HEK293 (cell line): ENCODE data around the gene TUBG2.

ENCODE experiments used
- BCL11B ChIP-seq: fragments of 450-650 bp; formaldehyde crosslinking; IDR thresholded peaks from 2 replicates; pipeline ENCODE4 v1.5.1; 2016; ENCODE audit warnings: low read depth, missing biosample characterization, missing genetic modification characterization
- CTCF ChIP-seq: fragments of 450-650 bp; formaldehyde crosslinking; IDR thresholded peaks from 2 replicates; pipeline ENCODE4 v1.5.1; 2016; ENCODE audit warnings: missing biosample characterization, missing genetic modification characterization
- EGR2 ChIP-seq: fragments of 450-650 bp; formaldehyde crosslinking; IDR thresholded peaks from 2 replicates; pipeline ENCODE4 v1.5.1; 2016; ENCODE audit warnings: low read depth, missing biosample characterization, missing genetic modification characterization
- ELK4 ChIP-seq: IDR thresholded peaks from 2 replicates; pipeline ENCODE4 v1.6.1; 2011; ENCODE audit warnings: mild to moderate bottlenecking, low read depth, low read length, borderline replicate concordance
- FEZF1 ChIP-seq: fragments of 450-650 bp; formaldehyde crosslinking; IDR thresholded peaks from 2 replicates; pipeline ENCODE4 v1.5.1; 2016; ENCODE audit warnings: missing biosample characterization, missing genetic modification characterization
- GLI4 ChIP-seq: fragments of 450-650 bp; formaldehyde crosslinking; IDR thresholded peaks from 2 replicates; pipeline ENCODE4 v1.5.1; 2016; ENCODE audit warnings: missing biosample characterization, missing genetic modification characterization
- KLF16 ChIP-seq: fragments of 450-650 bp; formaldehyde crosslinking; IDR thresholded peaks from 2 replicates; pipeline ENCODE4 v1.5.1; 2017; ENCODE audit warnings: missing biosample characterization, missing genetic modification characterization
- KLF9 ChIP-seq: fragments of 450-650 bp; formaldehyde crosslinking; IDR thresholded peaks from 2 replicates; pipeline ENCODE4 v1.5.1; 2016; ENCODE audit warnings: missing biosample characterization, missing genetic modification characterization, low read depth
- MEIS1 ChIP-seq: sonication (generic); formaldehyde crosslinking; IDR thresholded peaks from 2 replicates; pipeline ENCODE4 v1.8.1; 2022; ENCODE audit warnings: missing genetic modification reagents, mild to moderate bottlenecking, borderline replicate concordance
- PRDM1 ChIP-seq: fragments of 450-650 bp; formaldehyde crosslinking; IDR thresholded peaks from 2 replicates; pipeline ENCODE4; 2016; ENCODE audit warnings: missing biosample characterization, missing genetic modification characterization
- PRDM10 ChIP-seq: fragments of 450-650 bp; formaldehyde crosslinking; IDR thresholded peaks from 2 replicates; pipeline ENCODE4 v1.5.1; 2016; ENCODE audit warnings: missing biosample characterization, missing genetic modification characterization
- RBAK ChIP-seq: fragments of 450-650 bp; formaldehyde crosslinking; IDR thresholded peaks from 2 replicates; pipeline ENCODE4 v1.5.1; 2016; ENCODE audit warnings: missing biosample characterization, missing genetic modification characterization
- SCRT1 ChIP-seq: fragments of 450-650 bp; formaldehyde crosslinking; IDR thresholded peaks from 2 replicates; pipeline ENCODE4 v1.5.1; 2016; ENCODE audit warnings: missing biosample characterization, missing genetic modification characterization, borderline replicate concordance
- TRIM28 ChIP-seq: IDR thresholded peaks from 2 replicates; pipeline ENCODE4 v1.6.1; 2011; ENCODE audit warnings: low read length, control low read depth, borderline replicate concordance
- ZBTB1 ChIP-seq: fragments of 450-650 bp; formaldehyde crosslinking; IDR thresholded peaks from 2 replicates; pipeline ENCODE4 v1.5.1; 2016; ENCODE audit warnings: missing biosample characterization, missing genetic modification characterization
- ZBTB6 ChIP-seq: fragments of 450-650 bp; formaldehyde crosslinking; IDR thresholded peaks from 2 replicates; pipeline ENCODE4 v1.5.1; 2017; ENCODE audit warnings: missing biosample characterization, missing genetic modification characterization
- ZNF121 ChIP-seq: fragments of 450-650 bp; formaldehyde crosslinking; IDR thresholded peaks from 2 replicates; pipeline ENCODE4 v1.5.1; 2016; ENCODE audit warnings: missing biosample characterization, missing genetic modification characterization
- ZNF175 ChIP-seq: fragments of 450-650 bp; formaldehyde crosslinking; IDR thresholded peaks from 2 replicates; pipeline ENCODE4 v1.5.1; 2016; ENCODE audit warnings: missing biosample characterization, missing genetic modification characterization
- ZNF184 ChIP-seq: fragments of 450-650 bp; IDR thresholded peaks from 2 replicates; pipeline ENCODE4 v1.5.1; 2018; ENCODE audit warnings: missing biosample characterization, mild to moderate bottlenecking, missing genetic modification characterization
- ZNF24 ChIP-seq: fragments of 450-650 bp; formaldehyde crosslinking; IDR thresholded peaks from 2 replicates; pipeline ENCODE4 v1.5.1; 2016; ENCODE audit warnings: missing biosample characterization, missing genetic modification characterization
- ZNF274 ChIP-seq, 2 experiments: fragments of 200-500 bp in 1 of 2; fragments of 450-650 bp in 1 of 2; sonication (Bioruptor generic) in 1 of 2; formaldehyde crosslinking in 1 of 2; IDR thresholded peaks; 2 replicates each; pipeline versions ENCODE4 v1.5.1 to v1.6.1; 2014 to 2016; ENCODE audit warnings: borderline replicate concordance in 1 of 2, inconsistent platforms in 1 of 2, low read length in 1 of 2, missing biosample characterization in 1 of 2, missing genetic modification characterization in 1 of 2
- ZNF302 ChIP-seq: fragments of 450-650 bp; formaldehyde crosslinking; IDR thresholded peaks from 2 replicates; pipeline ENCODE4 v1.5.1; 2016; ENCODE audit warnings: missing biosample characterization, missing genetic modification characterization, low read depth
- ZNF311 ChIP-seq: fragments of 450-650 bp; formaldehyde crosslinking; IDR thresholded peaks from 2 replicates; pipeline ENCODE4 v1.5.1; 2017; ENCODE audit warnings: missing biosample characterization, missing genetic modification characterization, borderline replicate concordance
- ZNF561 ChIP-seq: fragments of 450-650 bp; IDR thresholded peaks from 2 replicates; pipeline ENCODE4 v1.5.1; 2018; ENCODE audit warnings: missing biosample characterization, missing genetic modification characterization, borderline replicate concordance
- ZNF623 ChIP-seq: fragments of 450-650 bp; formaldehyde crosslinking; IDR thresholded peaks from 2 replicates; pipeline ENCODE4 v1.5.1; 2016; ENCODE audit warnings: missing biosample characterization, missing genetic modification characterization
- ZNF626 ChIP-seq: fragments of 450-650 bp; sonication (Bioruptor Pico); formaldehyde crosslinking; IDR thresholded peaks from 2 replicates; pipeline ENCODE4 v1.5.1; 2018; ENCODE audit warnings: missing biosample characterization, missing genetic modification characterization, inconsistent platforms
- ZNF658 ChIP-seq: fragments of 450-650 bp; formaldehyde crosslinking; IDR thresholded peaks from 2 replicates; pipeline ENCODE4; 2016; ENCODE audit warnings: missing biosample characterization, missing genetic modification characterization
- ZNF76 ChIP-seq: fragments of 450-650 bp; formaldehyde crosslinking; IDR thresholded peaks from 2 replicates; pipeline ENCODE4; 2016; ENCODE audit warnings: low read depth, missing biosample characterization, missing genetic modification characterization, borderline replicate concordance
- ZNF777 ChIP-seq: fragments of 450-650 bp; formaldehyde crosslinking; IDR thresholded peaks from 2 replicates; pipeline ENCODE4 v1.5.1; 2017; ENCODE audit warnings: missing biosample characterization, missing genetic modification characterization, borderline replicate concordance
- ZNF785 ChIP-seq: fragments of 450-650 bp; formaldehyde crosslinking; IDR thresholded peaks from 2 replicates; pipeline ENCODE4 v1.5.1; 2016; ENCODE audit warnings: missing biosample characterization, missing genetic modification characterization
- ZSCAN18 ChIP-seq: fragments of 450-650 bp; formaldehyde crosslinking; IDR thresholded peaks from 2 replicates; pipeline ENCODE4 v1.5.1; 2016; ENCODE audit warnings: missing biosample characterization, missing genetic modification characterization

Gene TUBG2

GRCh38 chr17:42677921-42678781 lies 19.1 kb downstream of the TUBG2 start (continued):
- TF ChIP-seq ZSCAN18 (tag by site-specific recombination) = no peak
- TF ChIP-seq EGR2 = no peak
- no peak for TF ChIP-seq ELK4
- TF ChIP-seq ZNF76 (tag by site-specific recombination) = peak; percentile 12; the same call in 1 of the 2 replicates
- no peak for TF ChIP-seq RBAK (tag by site-specific recombination)
- no peak for TF ChIP-seq ZNF274 (IDR thresholded peaks at IDR 0.05; ENCODE audit: low read length)
- TF ChIP-seq ZNF274 (tag by site-specific recombination; IDR thresholded peaks at IDR 0.05; ENCODE audit: borderline replicate concordance) = no peak
- no peak for TF ChIP-seq ZNF184 (tag by site-specific recombination)
- TF ChIP-seq MEIS1 (CRISPR knock-in tag) = no peak
- TF ChIP-seq ZNF311 (tag by site-specific recombination) = no peak
- no peak for TF ChIP-seq ZNF302 (tag by site-specific recombination)
- no peak for TF ChIP-seq ZNF658 (tag by site-specific recombination)
- peak; percentile 48; the same call in 1 of the 2 replicates for TF ChIP-seq KLF9
- no peak for TF ChIP-seq ZNF777 (tag by site-specific recombination)
- no peak for TF ChIP-seq GLI4 (tag by site-specific recombination)
- TF ChIP-seq ZNF623 (tag by site-specific recombination) = no peak
- TF ChIP-seq ZNF24 = no peak
- 0 out of 2 replicates have a peak, but pooled peaks have one; percentile 17 for TF ChIP-seq CTCF
- no peak for TF ChIP-seq TRIM28
- no peak for TF ChIP-seq ZNF121 (tag by site-specific recombination)
- no peak for TF ChIP-seq ZBTB1 (tag by site-specific recombination)
- TF ChIP-seq ZNF626 (tag by site-specific recombination) = no peak
- peak; percentile 34; the same call in 1 of the 2 replicates for TF ChIP-seq ZNF561 (tag by site-specific recombination)
- TF ChIP-seq ZNF785 (tag by site-specific recombination) = no peak
- TF ChIP-seq BCL11B = peak; percentile 45; the same call in 1 of the 2 replicates
- TF ChIP-seq KLF16 = no peak
- TF ChIP-seq ZNF175 = no peak
- no peak for TF ChIP-seq FEZF1 (tag by site-specific recombination)
- peak; percentile 34; the same call in 1 of the 2 replicates for TF ChIP-seq ZBTB6
- no peak for TF ChIP-seq SCRT1 (tag by site-specific recombination)
- peak; percentile 83 for TF ChIP-seq PRDM10 (tag by site-specific recombination)
- no peak for TF ChIP-seq PRDM1
